GM18507 (cell line): ENCODE results near the gene UNC13D.

Experiments
- DNase-seq: peaks from one replicate; pipeline ENCODE4 v3.0.0; 2011; ENCODE audit warnings: low read depth; ENCODE audit not compliant: insufficient read length; ENCODE audit errors: extremely low spot score
- FAIRE-seq: peaks from 2 replicates; lab custom pipeline; 2011; peaks lifted over from hg19 to GRCh38; lab: Jason Lieb, UNC

The UNC13D gene

DNA sequence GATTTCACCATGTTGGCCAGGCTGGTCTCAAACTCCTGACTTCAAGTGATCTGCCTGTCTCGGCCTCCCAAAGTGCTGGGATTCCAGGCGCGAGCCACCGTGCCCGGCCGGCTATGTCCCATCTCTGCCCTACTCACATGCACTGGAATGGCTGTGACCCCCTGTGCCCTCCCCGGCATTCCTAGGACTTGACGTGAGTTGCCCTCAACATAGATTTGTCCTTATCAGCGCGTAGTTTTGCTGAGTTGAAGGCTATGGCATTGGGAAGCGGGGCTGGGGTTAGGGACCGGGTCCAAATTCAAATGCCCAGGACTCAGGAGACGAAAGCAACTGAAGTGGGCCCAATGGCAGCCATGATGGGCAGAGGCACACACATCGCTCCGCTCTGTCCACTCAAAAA lies 5.8 kb downstream of the UNC13D start:
- FAIRE-seq (no peak), DNase-seq (no peak)

- no peak for DNase-seq
- no peak for FAIRE-seq
These were observed 6.3 kb downstream of the UNC13D start for GRCh38 chr17:75837899-75838298.

GRCh38 chr17:75836605-75837004 lies 7.6 kb downstream of the UNC13D start:
- FAIRE-seq (no peak), DNase-seq (no peak)

- DNase-seq (no peak), FAIRE-seq (no peak)
These were observed 8.6 kb downstream of the UNC13D start for GRCh38 chr17:75835654-75835987.

DNA sequence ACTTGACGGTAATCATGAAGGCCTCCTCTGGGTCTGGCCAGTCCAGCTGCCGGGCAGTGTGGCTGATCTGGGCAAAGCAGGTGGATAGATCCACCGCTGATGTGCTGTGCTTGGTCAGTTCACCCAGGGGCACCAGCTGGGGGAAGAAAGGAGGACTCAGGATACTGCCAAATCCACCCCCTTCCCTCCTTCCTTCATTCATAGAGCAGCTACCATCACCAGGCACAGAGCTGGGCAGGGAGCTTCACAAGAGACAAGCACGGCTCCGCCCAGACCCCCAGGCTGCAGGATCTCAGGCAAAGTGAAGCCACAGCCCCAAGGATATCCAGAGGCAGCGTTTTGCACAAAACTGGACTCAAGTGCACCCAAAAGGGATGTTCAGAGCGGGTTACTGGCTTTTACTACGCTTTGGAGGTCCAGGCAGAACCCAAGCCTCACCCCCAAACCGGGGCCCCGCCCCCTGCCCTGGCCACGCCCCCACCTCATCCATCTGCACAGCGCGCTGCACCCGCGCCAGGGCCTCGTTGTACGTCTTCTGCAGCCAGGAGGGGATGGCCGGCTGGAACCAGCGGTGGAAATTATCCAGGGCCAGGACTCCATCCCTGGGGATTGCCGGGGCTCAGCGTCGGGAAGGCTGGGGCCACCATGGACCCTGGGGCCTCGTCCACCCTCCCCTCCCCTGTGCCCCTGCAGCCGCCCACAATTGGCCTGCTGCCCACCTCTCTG lies 9.1 kb downstream of the UNC13D start:
- no peak for FAIRE-seq
- DNase-seq: no peak

DNA sequence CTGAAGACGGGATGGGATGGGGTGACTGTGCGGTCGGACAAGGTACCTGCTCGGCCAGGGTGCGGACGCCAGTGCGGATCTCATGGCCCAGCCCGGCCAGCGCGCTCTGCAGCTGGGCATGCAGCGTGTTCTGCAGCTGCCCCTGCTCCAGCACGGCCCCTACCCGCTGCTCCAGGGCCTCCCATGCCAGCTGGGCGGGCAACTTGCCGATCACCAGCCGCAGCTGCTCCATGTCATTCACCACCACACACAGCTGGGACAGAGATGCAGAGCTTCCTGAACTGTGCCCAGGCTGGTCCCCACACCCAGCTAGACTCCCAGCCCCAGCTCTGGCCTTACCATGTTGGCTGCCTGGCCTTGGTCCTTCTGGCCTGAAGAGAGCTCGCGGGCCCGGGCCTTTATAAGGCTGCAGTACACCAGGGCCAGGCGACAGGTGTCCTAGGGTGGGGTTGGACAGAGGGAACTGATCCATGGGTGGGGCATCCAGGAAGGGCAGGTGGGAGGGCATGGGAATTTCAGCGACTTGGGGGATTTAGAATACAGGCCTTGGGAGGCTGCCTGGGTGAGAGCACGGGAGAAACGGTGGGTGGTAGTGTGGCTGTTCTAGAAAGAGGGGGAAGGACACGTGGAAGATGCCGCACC lies 9.8 kb downstream of the UNC13D start:
- DNase-seq: no peak
- FAIRE-seq: no peak

DNA sequence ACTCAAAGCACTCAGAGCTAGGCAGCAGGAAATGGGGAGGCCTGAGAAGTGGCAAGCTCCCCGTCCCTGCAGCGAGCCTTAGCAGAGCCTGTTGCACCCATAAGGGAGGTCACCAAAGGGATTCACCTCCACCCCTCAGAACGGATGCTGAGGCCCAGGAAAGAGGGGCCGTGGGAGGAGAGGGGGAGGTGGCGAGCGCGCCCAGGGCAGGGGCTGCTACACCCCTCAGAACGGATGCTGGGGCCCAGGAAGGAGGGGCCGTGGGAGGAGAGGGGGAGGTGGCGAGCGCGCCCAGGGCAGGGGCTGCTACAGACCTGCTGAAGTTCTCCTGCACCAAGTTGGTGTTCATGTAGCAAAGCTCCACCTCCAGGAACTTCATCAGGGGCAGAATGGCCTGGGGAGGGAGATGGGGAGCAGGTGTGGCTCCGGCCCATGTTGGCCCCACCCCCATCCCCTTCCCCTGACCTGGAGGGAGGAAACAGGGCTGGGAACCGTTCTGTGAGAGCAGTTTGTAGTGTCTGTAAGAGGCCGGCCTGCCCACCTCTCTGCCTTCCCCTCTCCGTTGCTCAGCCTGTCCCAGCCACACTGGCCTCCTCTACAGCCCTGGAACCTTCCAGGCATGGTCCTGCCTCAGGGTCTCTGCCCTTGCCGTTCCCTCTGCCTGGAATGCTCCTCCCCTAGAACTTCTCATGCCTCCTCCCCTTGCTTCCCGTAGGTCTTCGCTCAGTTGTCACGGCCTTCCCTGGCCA lies 11.4 kb downstream of the UNC13D start:
- no peak for FAIRE-seq
- DNase-seq: no peak

DNA sequence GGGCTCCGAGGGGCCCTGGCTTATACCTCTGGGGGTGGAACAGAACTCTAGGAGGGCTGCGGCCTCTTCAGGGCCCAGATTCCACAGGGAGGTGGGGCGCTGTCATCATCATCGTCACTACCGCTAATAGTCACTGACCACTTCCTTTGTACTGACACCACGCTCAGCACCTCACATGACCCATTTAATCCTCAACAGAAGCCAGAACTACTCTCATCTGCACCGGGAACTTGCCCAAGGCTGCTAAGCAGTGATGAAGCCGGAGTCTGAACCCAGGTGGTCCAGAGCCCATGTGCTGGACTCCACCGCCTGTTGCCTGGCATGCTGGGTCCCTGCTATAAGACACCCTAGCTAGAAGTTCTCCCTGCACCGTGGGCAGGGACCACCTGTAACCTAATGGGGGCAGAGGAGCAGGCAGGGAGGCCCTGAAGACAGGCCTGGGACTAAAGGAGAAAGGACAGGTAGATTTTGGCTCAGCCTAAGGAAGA lies 12.0 kb downstream of the UNC13D start:
- DNase-seq (no peak), FAIRE-seq (no peak)

GRCh38 chr17:75831032-75831571 lies 13.1 kb downstream of the UNC13D start:
- FAIRE-seq (no peak), DNase-seq (no peak)

DNA sequence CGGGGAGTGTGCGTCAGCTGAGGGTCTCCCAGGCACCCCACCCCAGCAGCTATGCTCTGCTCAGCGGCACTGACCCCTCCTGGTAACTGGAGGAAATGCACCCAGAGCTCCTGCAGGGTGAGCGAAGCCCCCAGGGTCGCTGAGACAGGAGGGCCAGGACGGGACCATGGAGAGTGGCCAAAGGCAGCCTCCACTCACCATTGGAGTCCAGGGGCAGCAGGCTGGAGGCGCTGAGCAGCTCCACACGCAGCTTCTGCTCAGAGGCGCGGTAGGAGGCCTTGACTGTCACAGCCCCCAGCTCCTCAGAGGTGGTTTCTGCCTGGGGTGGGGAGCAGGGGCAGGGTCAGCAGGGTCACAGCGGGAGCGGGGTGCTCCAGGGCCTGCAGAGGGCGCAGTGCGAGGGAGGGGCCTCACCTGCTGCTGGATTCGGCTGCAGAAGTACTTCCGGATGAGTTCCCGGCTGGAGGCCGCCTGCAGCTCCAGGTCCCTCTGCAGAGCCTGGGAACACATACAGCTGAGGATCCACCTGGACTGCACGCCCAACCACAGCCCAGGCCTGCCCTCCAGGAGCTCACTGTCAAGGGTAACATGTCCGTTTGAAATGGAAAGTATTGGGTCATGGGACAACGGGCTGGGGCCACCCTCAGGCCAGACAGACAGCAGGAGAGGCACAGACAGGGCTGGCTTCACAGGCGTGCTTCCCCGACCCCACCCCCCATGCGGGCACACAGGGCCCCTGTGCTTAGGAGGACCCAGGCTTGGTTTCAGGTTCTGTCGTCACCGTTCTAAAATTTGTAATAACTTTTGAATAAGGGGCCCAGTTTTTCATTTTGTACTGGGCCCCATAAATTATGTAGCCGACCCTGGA lies 13.8 kb downstream of the UNC13D start:
- no peak for FAIRE-seq
- DNase-seq: no peak

DNA sequence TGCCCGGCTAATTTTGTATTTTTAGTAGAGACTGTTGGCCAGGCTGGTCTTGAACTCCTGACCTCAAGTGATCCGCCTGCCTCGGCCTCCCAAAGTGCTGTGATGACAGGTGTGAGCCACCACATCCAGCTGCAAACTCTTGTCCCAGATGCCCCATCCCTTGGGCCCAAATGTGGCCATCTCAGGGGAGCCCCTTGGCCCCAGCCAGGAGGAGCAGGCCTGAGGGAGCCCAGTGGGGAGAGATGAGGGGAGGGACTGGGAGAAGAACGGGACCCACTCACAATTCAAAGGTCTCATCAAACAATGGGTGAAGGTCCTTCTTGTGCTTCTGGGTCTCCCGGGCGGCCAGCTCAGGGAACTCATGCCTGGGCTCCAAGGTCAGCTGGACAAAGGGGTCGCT lies 14.5 kb downstream of the UNC13D start:
- FAIRE-seq (no peak), DNase-seq (no peak)

GRCh38 chr17:75828741-75829140 lies 15.5 kb downstream of the UNC13D start:
- no peak for FAIRE-seq
- no peak for DNase-seq

DNA sequence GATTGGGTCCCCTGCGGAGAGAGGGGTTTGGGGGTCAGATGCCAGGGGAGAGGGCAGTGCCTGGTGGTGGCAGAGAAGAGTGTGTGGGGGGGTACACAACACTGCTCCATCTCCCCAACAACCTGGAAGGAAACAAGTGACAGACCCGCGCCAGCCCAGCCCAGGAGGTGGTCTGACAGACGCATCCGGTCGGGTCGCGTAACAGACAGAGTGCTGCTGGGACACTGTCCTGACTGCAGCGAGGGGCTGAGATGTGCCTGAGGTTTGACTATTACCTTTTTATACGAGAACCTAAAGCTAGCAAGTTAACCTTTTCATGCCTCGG lies 16.2 kb downstream of the UNC13D start:
- FAIRE-seq (no peak), DNase-seq (no peak)

DNA sequence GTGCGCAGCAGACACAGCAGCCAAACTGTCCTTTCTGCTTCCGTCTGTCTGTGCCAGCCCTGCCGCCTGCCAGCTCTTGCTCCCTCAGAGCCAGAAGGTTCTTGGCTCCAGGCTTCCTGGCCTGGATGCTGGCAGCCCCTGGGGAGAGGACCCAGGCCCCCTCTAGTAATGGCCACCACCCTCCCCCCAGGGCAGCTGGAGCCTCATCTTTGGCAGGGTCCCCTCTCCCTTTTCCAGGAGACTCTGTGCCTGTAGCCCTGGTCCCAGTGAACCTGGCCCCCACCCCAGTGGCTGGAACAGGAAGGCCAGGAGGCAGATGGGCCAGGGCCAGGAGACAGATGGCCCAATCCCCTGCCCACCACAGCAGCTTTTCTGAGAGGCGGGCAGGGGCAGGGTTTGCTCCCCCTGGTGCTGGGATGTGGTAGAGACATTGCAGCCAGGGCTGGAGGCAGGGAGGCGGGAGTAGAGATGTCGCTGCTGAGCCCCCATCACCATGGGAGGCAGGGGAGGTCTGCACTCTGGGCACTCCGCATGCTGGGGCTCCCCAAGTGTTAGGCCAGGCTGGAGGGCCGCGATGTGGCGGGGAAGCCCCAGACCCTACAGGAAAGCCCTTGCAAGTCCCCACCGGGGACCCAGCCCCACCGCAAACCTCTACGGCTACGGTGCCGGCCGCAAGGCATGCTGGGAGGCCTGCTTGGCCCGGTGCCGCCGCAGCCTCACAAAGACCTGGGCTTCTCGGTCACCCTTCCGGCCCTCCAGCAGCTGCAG lies 16.7 kb downstream of the UNC13D start:
- DNase-seq (peak; percentile 67), FAIRE-seq (peak; percentile 65)

DNA sequence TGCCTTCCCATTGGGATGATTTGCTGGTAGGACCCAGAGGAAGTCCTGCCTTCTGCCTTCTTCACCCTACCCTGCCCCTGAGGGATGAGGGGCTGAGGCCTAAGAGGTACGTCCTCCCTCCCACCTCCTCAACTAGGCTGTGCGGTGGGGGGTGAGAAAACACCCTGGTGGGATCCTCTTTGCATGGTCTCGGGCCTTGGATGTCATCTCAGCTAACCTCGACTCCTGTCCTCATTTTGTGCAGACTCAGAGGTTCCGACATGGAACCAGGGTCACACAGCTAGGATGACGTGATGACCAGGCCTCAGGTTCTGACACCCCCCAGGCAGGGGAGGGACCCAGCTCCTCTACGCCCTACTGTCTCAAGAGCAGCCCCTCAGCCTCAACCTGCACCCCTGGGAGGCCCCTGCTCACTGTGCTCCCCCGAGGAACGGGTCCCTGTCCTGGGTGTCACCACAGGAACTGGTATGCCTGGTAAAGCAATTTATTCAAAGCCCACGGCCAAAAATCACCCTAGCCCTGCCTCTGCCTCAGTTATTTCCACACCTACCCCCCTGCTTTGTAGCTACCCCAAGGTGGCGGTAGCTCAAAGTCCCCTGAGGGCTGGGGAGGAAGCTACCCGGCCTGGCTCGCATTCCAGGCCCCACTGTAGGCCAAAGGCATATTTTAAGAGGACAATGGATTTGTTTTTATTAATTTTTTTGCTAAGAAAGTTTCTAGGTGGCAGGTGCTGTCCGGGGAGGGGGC lies 17.5 kb downstream of the UNC13D start:
- FAIRE-seq (no peak), DNase-seq (no peak)

GRCh38 chr17:75825748-75826370 lies 18.3 kb downstream of the UNC13D start:
- FAIRE-seq: no peak
- no peak for DNase-seq

DNA sequence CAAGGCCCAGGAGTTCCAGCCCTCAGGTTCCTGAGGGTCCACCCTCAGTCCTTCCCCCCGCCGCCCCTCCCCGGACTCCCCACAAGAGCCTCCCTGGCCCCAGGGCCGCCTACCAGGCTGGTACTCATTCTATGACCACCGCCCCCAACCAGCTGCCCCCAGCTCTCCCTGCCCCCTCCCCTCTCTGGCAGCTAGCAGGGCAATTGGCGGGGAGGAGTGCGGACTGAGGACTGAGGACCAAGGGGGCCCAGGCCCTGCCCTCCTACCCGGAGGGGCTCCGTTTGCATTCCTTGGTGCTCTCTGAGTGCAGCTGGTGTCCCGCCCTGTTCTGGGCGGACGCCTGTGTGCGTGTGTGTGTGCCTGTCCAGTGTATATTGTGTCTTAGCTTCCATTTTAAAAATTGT lies 19.1 kb downstream of the UNC13D start:
- no peak for FAIRE-seq
- DNase-seq: no peak

- DNase-seq (no peak), FAIRE-seq (no peak)
These were observed 19.5 kb downstream of the UNC13D start for GRCh38 chr17:75824666-75825065.
